Central memory CD4-positive, alpha-beta T cell (primary cell): ENCODE measurements around the gene CDH23.

ENCODE experiments used
- DNase-seq: peaks from one replicate; pipeline ENCODE4 v3.0.0; 2022

CDH23 gene

GRCh38 chr10:71542478-71542877 is 145.8 kb downstream of the CDH23 start:
- DNase-seq, result no peak

GRCh38 chr10:71543608-71544170 is 147.0 kb downstream of the CDH23 start:
- DNase-seq, result no peak

DNA sequence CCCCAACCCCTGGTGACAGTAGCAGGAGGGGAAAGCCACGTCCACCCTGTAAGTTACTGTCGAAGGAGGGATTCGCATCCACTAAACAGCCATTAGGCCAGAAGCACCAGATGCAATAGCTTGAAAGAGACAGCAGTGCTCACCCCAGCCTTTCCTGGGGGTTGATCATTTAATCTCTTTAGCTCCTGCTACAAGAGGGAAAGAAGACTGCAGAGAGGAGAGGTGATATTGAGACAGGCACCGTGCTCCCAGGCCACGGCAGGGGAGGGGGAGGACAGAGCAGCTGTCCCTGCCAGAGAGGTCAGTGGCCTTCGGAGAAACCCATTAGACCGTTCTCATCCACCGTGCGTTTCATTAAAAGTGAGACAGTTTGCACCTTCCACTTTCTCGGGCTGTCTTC is 148.3 kb downstream of the CDH23 start:
- no peak for DNase-seq

- DNase-seq, result no peak
Observed at GRCh38 chr10:71546220-71546619, 149.5 kb downstream of the CDH23 start.

- DNase-seq, result no peak
Observed at GRCh38 chr10:71547312-71547711, 150.6 kb downstream of the CDH23 start.

DNA sequence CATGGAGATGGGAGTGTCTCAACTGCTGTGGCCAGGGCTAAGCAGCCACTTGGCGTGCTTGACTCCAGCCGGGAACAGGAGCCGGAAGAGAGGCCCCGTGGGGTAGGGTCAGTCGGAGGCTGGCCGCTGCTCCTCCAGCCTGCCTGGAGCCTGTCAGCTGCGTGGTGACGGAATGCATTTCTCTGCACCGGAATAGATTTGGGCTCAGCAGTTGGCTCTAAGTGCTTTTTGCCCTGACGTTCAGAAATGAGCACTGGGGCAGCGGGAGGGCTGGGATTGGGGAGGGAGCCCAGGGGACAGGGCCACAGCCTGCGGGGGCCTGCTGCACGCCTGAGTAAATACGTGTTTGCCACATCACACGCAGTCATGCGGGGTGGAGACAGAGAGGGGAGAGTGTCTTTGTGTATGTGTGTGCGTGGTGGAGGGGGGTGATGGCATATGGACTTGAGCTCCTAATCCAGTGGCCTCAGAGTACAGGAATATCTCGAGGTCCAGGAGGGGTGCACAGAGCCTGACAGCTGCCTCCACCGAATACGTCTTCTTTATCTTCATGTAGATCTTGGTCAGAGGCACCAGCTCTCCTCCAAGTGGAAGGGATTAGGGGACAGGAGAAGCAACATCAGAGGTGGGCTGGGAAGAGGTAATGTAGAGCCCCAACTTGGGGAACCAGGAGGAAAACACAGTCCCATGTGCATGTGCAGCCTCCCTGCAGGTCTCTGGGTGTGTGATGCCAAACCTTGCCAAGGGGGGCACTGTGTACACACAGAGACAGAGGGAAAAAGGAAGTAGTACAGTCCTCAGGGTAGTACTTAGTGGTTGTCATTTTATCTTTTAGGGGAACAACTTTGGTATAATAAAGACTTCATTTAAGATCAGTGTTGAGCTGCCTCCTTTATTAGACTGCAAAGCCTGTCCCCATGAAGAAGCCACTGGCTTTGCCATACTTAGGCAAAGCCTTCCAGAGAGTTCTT is 151.4 kb downstream of the CDH23 start:
- no peak for DNase-seq

DNA sequence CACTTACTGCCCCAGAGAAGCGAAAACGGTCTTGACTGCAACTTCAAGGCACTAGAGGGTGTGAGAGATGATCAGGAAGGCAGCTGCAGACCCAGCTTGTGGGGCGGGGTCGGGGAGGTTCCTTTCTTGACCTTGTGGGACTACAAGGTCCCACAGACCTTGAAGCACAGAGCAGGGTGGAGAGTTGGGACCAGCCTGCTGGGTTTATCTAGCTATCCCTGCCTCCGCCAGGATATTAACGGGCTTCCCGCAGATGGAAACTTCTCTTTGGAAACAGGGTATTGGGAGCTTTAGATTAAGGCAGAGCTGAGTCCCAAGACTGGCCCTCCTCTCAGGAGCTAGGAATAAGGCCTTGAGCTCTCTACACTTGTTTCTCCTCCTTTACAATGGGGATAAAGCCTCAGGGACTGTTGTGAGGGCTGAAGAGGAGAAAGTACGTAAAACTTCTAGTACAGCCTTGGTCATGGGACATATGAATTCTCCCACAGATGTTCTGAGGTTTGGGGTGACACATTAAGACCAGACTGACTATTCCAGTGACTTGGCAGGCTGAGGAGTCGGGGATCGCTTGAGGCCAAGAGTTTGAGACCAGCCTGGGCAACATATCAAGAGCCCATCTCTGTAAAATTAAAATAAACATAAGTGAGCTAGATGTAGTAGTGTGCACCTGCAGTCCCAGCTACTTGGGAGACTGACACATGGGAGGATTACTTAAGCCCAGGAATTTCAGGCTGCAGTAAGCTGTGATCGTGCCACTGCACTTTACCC is 153.2 kb downstream of the CDH23 start:
- DNase-seq, result no peak

GRCh38 chr10:71550628-71551027 is 153.9 kb downstream of the CDH23 start:
- DNase-seq, result no peak

DNA sequence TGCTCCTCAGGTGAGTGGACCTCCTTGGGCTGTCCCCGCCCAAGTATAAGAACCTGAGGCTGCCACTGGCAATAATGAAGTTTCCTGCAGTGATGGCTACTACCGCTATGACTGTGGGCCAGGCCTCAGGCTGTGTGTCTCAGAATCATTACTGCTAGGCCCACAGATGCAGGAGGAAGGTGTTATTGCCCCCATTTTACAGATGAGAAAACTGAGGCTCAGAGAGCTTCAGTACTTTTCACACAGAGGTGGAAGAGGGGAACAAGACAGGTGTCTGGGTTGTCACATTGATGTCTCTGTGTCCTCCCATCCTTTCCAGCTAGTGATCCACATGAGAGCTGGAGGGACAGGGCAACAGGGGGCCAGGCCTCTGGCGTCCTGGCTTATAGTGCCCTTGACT is 155.2 kb downstream of the CDH23 start:
- DNase-seq, result no peak

DNA sequence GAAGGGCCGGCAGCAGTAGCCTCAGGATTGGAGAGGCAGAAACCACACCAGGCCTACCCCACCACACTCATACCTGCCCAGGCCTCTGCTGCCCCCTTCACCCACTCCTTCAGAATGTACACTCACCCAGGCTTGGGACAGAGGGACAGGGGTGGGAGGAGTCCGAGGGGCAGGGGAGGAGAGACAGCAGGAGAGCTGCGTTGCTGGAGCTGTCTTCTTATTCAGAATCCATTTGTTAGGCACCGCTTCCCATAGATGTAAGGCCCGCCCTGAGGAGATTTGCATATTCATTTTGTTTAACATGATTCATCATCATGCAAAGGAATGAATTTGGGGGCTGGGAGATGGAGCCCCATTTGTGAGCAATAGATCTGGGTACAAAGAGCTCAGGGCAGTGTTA is 156.7 kb downstream of the CDH23 start:
- DNase-seq, result no peak

GRCh38 chr10:71554671-71555070 is 158.0 kb downstream of the CDH23 start:
- DNase-seq, result no peak

DNA sequence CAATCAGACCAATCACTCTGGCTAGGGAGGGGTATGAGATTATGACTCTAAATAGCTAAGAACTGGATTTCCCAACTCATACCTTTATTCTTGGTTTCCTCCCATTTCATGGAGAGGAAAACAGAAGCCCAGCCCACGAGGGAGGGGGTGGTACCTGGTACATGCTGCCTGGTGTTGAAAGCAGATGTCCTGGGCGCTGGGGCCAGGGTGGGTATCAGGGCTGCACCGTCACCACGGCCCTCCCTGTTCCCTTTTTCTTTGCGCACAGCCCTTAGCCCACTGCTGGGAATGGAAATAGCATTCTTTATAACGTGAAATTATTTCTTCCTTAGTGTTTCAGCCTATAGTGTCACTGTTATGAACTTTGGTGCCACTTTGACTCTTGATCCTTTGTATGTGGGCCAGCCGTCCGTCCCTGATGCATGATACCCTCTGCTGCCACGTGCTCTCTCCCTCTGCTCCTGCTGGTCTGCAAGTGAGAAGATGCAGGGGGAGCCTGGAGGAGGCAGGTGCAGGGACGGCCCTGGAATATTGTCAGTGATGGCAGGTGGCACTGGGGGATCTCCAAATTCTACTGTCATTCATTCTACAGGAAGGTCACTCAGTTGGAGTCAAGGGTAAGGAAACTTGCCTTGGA is 158.5 kb downstream of the CDH23 start:
- no peak for DNase-seq

DNA sequence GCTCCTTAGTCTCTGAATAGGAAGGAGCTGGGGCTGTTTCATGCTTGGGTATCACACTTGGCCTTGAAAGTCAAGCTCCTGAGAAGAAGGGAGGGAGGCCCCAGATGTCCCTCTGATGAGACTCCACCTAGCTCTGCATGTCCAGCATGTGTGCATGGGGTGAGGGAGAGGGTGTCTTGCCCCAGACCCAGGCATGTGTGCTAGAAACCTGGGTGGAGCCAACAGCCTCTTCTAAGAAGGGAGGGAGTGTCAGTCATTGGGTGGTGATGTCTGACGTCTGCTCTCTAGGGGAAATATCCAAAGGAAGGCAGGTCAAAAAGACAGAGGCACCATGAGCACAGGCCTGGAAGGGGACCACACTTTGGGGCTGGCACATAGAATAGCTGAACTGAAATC is 159.0 kb downstream of the CDH23 start:
- DNase-seq, result no peak

- DNase-seq, result no peak
Observed at GRCh38 chr10:71558991-71559390, 162.3 kb downstream of the CDH23 start.

DNA sequence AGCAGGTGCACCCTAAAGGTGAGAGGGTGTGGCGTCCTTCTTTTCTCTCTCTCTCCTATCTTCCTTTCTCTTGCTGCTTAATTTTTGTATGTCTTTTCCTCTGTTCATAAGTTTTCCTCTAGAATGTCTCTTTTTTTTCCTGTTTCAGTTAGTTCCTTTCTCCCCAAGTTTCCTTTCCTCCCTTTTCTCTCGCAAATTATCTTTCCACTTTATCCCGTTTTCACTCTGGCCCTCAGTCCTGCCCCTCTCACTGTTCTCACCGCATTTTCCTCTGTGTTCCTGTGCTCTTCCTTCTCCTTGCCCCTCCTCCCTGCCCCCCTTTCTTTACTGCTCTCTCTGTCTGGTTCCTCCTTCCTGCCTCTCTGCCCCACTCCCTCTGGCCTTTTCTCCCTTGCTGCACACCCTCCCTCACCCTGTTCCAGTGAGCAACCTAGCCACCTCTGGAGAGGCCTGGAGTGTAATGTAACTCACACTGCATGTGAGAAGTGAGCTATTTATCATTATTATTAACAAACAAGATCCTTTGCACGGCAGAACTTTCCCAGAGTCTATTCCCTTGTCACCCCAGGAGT is 164.4 kb downstream of the CDH23 start:
- DNase-seq, result no peak

GRCh38 chr10:71562181-71562580 is 165.5 kb downstream of the CDH23 start:
- DNase-seq, result no peak

DNA sequence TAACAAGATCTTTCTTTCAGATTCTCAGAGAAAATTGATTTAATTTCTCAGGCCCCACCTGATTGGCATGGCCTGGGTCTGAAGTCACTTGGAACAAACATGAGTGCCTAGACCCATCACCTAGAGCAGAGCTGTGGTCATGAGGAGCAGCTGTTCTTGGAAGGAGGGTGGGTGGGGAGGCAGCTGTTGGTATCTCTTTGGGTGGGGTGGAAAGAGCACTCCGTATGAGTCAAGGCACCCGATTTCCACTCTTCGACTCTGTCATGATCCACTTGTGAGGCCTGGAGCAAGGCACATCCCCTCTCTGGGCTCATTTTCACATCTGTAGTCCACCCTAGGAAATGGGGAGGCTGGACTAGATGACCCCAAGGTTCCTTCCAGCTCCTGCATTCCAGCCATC is 166.2 kb downstream of the CDH23 start:
- no peak for DNase-seq

- DNase-seq, result no peak
Observed at GRCh38 chr10:71564194-71564820, 167.6 kb downstream of the CDH23 start.

DNA sequence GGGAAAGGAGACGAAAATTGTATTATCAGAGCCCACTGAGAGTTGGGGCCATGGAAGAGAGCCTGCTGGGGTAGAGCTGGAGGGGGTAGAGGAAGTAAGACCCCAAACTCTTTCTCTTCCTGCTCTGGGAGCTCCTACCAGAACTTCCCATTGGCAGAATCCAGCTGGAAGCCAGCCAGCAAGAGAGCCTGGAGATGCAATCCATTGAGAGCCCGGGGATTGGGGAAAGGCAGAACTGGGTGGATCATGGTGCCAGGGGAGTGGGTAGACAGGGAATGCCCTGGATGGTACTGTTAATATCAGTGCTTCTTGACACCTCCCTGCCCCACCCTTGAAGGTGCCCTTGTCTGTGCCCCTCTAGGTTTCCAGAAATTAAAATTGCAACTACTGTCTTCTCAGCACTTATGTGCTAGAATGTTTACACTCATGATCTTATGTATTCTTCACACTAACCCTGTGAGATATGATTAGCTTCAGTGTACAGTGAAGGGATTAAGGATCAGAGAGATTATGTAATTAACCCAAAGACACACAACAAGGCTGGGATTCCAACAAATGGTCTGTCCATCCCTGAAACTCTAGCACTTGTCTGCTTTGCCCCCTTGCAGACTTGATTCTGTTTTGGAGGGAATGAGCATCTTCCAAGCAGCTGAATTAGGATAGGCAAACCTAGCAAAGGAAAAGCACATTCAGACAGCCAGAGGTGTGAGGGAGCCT is 168.7 kb downstream of the CDH23 start:
- DNase-seq, result no peak

GRCh38 chr10:71567006-71567405 is 170.3 kb downstream of the CDH23 start:
- no peak for DNase-seq

DNA sequence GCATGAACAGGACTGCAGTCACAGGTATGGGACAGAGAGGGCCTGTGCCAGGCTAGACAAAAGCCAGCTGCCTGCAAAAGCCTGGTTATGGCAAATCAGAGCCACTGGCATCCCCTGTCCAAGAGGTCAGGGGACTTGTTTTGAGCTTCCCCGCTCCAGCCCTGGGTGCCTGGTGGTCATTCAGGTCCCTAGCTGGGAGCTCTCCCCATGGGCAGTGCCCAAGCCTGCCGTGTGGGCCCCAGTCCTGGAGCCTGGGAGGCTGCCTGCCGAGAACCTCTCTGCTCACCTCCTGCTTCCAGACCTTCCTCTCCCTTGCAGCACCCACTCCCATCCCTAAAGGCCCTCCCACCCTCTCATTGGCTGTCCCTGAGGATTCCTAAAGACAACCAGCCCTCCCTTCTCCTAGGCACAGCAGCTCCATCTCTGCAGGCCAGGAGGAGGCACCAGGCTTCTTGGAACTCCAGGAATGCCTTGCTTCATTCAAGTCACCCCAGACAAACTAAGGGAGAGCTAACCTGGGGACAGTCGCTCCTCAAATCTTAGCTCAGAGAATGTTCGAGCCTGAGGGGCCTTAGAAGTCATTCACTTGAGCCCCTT is 172.3 kb downstream of the CDH23 start:
- DNase-seq, result no peak
